LNCaP clone FGC (cell line): ENCODE measurements around the gene EEIG1.

Source experiments
- DNase-seq: peaks from one replicate; pipeline ENCODE4 v3.0.0-alpha.2; 2011; ENCODE audit warnings: low read depth
- H3K4me3 ChIP-seq: 2 replicates; pipeline ENCODE4 v1.5.1; 2011; ENCODE audit warnings: mild to moderate bottlenecking, low read depth, low read length, control low read depth
- TF ChIP-seq, protein P1 (sequence below): IDR thresholded peaks from 2 replicates; pipeline ENCODE4 v1.5.1; 2012; ENCODE audit warnings: mild to moderate bottlenecking; ENCODE audit not compliant: control insufficient read depth, insufficient read depth; ENCODE audit errors: extremely low read depth

EEIG1 gene

DNA sequence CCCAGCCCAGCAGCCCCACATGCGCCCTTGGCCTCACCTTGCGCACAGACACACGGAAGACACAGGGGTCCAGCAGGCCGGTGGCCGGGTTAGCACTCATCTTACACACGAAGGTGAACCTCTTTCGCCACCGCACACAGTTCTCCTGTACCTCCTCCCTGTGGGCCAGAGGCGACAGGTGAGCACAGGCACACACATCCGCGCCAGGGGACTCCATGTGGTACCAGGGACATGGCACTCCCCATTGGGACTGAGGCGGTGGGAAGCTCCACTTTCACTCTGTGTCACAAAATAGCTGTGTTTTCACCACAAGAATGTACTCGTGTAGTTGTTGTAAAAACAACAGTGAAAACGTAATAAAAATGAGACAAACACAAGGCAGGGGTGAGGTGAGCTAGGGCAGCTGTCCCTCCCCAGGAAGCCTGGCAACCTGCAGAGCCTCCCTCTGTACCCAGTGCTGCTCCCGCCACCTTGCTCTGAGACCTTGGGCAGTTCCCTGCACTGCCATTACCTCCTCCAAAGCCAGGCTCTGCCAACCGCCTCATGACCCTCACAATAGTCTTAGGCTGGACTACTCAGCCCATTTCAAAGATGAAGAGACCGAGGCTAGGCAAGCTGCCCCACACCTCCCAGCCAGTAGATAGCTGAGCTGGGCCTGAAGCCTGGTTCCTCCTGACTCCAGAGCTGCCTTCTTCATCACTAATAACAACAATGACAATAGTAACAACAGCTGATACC lies 26.9 kb downstream of the EEIG1 start:
- TF ChIP-seq, protein P1, sequence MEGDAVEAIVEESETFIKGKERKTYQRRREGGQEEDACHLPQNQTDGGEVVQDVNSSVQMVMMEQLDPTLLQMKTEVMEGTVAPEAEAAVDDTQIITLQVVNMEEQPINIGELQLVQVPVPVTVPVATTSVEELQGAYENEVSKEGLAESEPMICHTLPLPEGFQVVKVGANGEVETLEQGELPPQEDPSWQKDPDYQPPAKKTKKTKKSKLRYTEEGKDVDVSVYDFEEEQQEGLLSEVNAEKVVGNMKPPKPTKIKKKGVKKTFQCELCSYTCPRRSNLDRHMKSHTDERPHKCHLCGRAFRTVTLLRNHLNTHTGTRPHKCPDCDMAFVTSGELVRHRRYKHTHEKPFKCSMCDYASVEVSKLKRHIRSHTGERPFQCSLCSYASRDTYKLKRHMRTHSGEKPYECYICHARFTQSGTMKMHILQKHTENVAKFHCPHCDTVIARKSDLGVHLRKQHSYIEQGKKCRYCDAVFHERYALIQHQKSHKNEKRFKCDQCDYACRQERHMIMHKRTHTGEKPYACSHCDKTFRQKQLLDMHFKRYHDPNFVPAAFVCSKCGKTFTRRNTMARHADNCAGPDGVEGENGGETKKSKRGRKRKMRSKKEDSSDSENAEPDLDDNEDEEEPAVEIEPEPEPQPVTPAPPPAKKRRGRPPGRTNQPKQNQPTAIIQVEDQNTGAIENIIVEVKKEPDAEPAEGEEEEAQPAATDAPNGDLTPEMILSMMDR, result no peak
- DNase-seq, result no peak
- H3K4me3 ChIP-seq, result no peak overlapping the region

DNA sequence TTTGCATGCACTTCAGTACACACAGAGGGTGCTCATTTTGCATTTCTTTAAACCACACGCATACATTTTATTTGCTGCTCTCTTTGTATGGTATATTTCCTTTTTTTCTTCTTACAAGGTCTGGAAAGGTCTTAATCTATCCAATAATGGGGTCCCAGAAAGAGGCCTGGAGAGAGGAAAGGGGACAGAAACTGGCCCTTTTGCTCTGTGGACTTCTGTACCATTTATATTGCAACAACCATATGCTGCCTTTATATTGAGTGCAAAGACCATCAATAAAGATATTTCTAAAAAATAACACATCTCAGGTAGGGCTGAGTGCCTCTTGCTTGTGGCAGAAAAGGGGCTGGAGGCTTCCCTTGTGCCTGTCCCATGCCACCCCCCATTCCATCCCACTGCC lies 27.6 kb downstream of the EEIG1 start:
- H3K4me3 ChIP-seq, result no peak overlapping the region
- TF ChIP-seq, protein P1, result no peak
- no peak for DNase-seq

DNA sequence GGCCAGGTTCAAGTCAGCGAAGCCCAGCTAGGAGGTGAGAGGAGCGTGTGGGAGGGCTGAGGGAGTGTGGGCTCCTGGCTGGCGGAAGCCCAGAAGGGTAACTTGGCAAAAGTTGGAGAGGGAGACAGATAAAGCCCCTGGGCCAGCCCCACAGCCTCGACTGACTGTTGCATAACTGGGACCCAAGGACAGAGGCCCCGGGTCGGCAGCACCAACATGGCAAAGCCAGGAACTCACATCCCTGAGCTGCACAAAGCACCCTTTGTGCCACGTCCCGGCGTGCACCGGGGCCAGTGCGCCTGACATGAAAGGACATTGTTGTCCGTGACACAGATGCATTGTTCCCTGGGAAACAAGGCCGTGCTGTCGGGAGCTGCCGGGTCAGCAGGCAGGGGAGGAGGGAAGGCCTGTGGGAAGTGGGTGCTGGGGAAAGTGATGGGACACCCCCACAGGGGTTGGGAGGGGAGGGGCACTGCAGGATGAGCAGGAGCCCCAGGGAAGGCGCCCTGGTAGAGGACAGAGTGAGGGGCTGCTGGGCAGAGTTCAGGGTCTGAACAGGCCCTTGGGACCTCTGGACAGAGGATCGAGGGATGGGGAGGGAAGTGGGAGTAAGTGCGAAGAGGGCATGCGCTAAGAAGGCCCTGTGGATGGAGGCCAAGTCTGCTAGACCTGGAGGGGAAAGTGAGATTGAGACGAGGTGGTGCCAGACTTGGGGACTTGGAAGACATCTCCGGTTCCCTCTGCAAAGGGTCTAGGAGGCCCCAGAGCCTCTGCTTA lies 30.1 kb downstream of the EEIG1 start:
- TF ChIP-seq, protein P1, result no peak
- no peak overlapping the region for H3K4me3 ChIP-seq
- DNase-seq, result no peak

DNA sequence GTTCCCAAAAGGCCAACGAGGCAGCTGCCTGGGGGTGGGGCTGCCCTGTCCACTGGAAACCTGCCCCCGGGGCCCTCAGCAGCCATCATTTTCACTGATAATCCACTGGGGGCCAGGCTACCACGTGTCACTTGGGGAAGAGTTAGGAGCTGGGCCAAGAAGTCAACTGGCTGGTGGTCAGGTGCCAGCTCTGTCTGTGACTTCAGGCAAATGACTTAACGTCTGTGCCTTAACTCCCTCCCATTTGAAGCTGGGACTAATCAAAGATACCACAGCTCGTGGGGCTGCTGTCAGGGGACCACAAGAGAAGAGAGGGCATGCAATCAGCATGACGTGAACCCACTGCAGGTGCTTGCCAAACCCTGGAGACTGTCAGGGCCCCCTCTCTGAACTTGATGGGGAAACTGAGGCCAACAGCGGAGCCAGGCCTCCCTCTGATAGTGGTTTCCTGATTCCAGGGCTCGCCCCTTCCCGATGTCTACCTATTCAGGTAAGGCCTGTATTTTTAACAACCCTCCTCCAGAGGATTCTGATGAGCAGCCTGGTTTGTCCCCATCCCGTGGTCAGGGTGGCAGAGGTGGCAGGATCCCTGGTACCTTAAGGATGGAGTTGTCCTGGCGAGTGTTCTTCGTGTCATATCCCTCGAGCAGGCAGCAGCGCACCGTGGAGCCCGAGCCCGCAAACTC lies 30.8 kb downstream of the EEIG1 start:
- no peak for DNase-seq
- H3K4me3 ChIP-seq, result no peak overlapping the region
- TF ChIP-seq, protein P1, result no peak

DNA sequence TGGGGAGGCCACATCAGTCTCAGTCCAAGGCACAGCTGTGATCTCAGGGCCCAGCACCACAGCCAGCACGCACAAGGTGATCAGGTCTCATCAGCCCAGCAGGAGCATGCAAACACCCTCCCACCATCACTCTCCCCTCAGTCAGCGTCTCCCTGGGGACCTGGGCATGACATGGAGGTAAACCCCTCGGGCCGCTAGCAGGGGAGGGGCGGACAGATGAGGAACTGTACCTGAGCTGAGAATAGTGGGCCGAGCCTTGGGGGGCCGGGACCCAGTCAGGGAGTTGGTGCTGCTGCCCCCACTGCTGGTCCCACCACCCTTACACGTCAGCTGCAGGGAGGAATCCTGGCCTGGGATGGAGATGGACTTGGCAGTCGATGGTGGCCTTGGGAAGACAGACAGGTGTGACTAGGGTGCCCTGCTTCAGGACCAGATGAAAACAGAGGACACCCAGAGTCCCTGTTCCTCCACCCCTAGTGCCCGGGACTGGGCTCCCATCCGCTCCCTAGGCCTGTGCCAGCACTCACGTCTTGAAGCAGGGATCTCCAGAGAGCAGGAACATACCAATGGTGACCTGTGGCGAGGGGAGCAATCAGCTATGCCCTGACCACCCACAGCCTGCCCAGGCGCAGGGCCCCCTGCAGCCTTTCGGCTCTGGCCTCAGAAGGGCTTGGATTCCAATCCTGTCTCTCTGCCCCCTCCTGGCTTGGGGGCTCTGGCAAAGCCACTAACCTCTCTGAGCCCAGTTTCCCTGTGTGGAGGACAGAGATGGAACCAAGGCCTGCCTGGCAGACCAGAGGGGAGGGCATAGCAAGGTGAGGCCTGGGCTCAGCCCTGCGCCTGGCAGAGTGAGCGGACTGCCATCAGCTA lies 32.7 kb downstream of the EEIG1 start:
- H3K4me3 ChIP-seq, result no peak overlapping the region
- TF ChIP-seq, protein P1, result no peak
- DNase-seq, result no peak

DNA sequence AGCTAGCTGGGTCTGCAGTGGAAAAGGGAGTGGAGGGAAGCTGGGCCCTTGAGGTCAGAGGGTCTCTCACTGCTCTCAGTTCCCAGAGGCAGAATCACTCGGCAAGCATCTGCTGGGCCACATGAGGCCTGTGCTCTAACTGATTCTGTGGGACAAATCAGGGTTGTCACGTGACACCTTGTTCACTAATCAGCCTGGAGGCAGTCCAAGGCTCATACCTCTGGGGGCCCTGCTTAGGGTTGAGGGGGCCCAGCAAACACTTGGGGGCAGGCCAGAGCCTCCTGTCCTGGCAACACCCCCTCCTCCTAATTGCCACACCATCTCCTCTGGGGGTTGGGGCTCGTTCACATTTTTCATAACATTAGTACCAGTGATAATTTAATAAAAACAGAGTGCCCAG lies 34.1 kb downstream of the EEIG1 start:
- DNase-seq, result no peak
- H3K4me3 ChIP-seq, result no peak overlapping the region
- TF ChIP-seq, protein P1, result no peak
